ENCODE measurements around the gene ARHGAP20. TPM values are rescaled to one million over a fixed set of nuclear protein-coding genes. Genes with fewer than 3 reads are reported as not detected.

Gene ARHGAP20
- total RNA-seq, 1 experiment from 2014 or later = not detected

- Histone ChIP-seq H3K27ac (ENCODE audit: low read length) (no peak overlapping the region), H3K36me3 (ENCODE audit: low read depth, low read length) (no peaks in the 10 kb centered on the region), H3K9me2 (replicated peaks; ENCODE audit: low read length) (no peaks in the 10 kb centered on the region), H3K27me3 (ENCODE audit: low read length) (peaks cover 69% of the 10 kb centered on the region), H3K9ac (ENCODE audit: low read length) (no peak overlapping the region), H3K4me1 (ENCODE audit: insufficient read depth, low read length) (no peaks in the 10 kb centered on the region), H3K9me3 (ENCODE audit: low read length) (no peaks in the 10 kb centered on the region), H4K20me1 (ENCODE audit: low read length) (0 out of 2 replicates have a peak, but pooled peaks cover 3% of the 10 kb centered on the region), H3K79me2 (ENCODE audit: low read length) (no peaks in the 10 kb centered on the region), H3K4me3 (ENCODE audit: low read length) (no peak overlapping the region), H2AFZ (ENCODE audit: low read length) (no peak overlapping the region), H3K4me2 (ENCODE audit: low read length) (no peak overlapping the region), H3F3A (ENCODE audit: low read length, unreplicated experiment) (no peaks in the 10 kb centered on the region)
- CTCF ChIA-PET = no interaction called here
- TF ChIP-seq, protein P1, sequence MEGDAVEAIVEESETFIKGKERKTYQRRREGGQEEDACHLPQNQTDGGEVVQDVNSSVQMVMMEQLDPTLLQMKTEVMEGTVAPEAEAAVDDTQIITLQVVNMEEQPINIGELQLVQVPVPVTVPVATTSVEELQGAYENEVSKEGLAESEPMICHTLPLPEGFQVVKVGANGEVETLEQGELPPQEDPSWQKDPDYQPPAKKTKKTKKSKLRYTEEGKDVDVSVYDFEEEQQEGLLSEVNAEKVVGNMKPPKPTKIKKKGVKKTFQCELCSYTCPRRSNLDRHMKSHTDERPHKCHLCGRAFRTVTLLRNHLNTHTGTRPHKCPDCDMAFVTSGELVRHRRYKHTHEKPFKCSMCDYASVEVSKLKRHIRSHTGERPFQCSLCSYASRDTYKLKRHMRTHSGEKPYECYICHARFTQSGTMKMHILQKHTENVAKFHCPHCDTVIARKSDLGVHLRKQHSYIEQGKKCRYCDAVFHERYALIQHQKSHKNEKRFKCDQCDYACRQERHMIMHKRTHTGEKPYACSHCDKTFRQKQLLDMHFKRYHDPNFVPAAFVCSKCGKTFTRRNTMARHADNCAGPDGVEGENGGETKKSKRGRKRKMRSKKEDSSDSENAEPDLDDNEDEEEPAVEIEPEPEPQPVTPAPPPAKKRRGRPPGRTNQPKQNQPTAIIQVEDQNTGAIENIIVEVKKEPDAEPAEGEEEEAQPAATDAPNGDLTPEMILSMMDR (conservative IDR thresholded peaks at IDR 0.05; ENCODE audit: low read depth, low read length) = no peak
- TF ChIP-seq EZH2 (IDR thresholded peaks at IDR 0.05; ENCODE audit: low read length, unreplicated experiment) (no peak), EZH2phosphoT487 (IDR thresholded peaks at IDR 0.05; ENCODE audit: borderline replicate concordance, low read length) (no peak)
- DNase-seq = no peak
- BruUV-seq (replicated peaks) = no TSS peak
- intact Hi-C loops (cut with micrococcal nuclease) = no loop called here
- no peak for ATAC-seq
- POLR2A ChIA-PET (ENCODE audit: unreplicated experiment) = no interaction called here
These were observed 128.1 kb downstream of the ARHGAP20 start for GRCh38 chr11:110584150-110584549.

DNA sequence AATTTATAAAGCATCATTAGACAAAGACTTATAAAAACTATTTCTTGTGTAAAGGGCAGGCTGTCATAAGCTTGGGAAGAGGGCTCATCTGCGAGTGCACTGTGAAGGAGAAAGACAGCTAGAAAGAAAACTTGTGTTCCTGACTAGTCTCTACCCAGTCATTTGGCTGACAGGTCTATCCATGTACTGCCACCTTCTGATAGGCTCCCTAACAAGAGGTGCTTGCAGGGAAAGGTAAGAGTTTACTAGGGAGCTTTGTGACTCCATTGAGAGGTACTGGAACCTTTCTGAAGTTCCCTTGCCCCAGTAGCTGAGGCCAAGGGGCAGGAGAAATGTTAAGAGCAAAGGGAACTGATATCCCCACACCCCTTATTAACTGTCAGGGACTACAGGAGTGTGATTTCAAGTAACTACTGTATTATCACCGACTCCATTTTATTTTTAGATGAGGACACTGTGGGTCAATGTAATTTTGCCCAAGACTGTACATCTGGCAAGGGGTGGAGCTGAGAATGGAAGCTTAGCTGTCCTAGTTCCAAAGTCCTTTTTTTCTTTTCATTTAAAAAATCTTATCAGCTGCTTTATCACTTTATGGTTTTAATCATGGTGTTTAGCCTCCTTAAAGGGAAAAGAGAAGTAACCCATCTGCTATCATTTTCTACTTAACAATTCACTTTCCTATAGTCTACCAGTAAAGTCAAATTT lies 129.4 kb downstream of the ARHGAP20 start:
- H3K9me2 ChIP-seq (replicated peaks; ENCODE audit: low read length) = no peaks in the 10 kb centered on the region
- DNase-seq = no peak
- no peak overlapping the region for H3K9ac ChIP-seq (ENCODE audit: low read length)
- peaks cover 74% of the 10 kb centered on the region for H3K27me3 ChIP-seq (ENCODE audit: low read length)
- no peaks in the 10 kb centered on the region for H3F3A ChIP-seq (ENCODE audit: low read length, unreplicated experiment)
- H3K36me3 ChIP-seq (ENCODE audit: low read depth, low read length) = no peaks in the 10 kb centered on the region
- H4K20me1 ChIP-seq (ENCODE audit: low read length) = 0 out of 2 replicates have a peak, but pooled peaks cover 3% of the 10 kb centered on the region
- H2AFZ ChIP-seq (ENCODE audit: low read length) = no peak overlapping the region
- ChIA-PET CTCF (no interaction called here), POLR2A (ENCODE audit: unreplicated experiment) (no interaction called here)
- no TSS peak for BruUV-seq (replicated peaks)
- no peaks in the 10 kb centered on the region for H3K9me3 ChIP-seq (ENCODE audit: low read length)
- ATAC-seq = no peak
- no peaks in the 10 kb centered on the region for H3K79me2 ChIP-seq (ENCODE audit: low read length)
- intact Hi-C loops (cut with micrococcal nuclease) = no loop called here
- no peak overlapping the region for H3K27ac ChIP-seq (ENCODE audit: low read length)
- TF ChIP-seq, protein P1 (conservative IDR thresholded peaks at IDR 0.05; ENCODE audit: low read depth, low read length) = no peak
- TF ChIP-seq EZH2 (IDR thresholded peaks at IDR 0.05; ENCODE audit: low read length, unreplicated experiment) = no peak
- no peak for TF ChIP-seq EZH2phosphoT487 (IDR thresholded peaks at IDR 0.05; ENCODE audit: borderline replicate concordance, low read length)
- no peak overlapping the region for H3K4me3 ChIP-seq (ENCODE audit: low read length)
- H3K4me2 ChIP-seq (ENCODE audit: low read length) = no peak overlapping the region
- no peaks in the 10 kb centered on the region for H3K4me1 ChIP-seq (ENCODE audit: insufficient read depth, low read length)

- H4K20me1 ChIP-seq (ENCODE audit: low read length) = 0 out of 2 replicates have a peak, but pooled peaks cover 3% of the 10 kb centered on the region
- intact Hi-C loops (cut with micrococcal nuclease) = no loop called here
- CTCF ChIA-PET = no interaction called here
These were observed 131.7 kb downstream of the ARHGAP20 start for GRCh38 chr11:110580571-110580970.

More at GRCh38 chr11:110580571-110580970, 131.7 kb downstream of the ARHGAP20 start:
- no peak overlapping the region for H2AFZ ChIP-seq (ENCODE audit: low read length)
- H3K4me3 ChIP-seq (ENCODE audit: low read length) = no peak overlapping the region
- no peak overlapping the region for H3K4me2 ChIP-seq (ENCODE audit: low read length)
- H3K36me3 ChIP-seq (ENCODE audit: low read depth, low read length) = no peaks in the 10 kb centered on the region
- DNase-seq (no peak), ATAC-seq (no peak)
- no peak for TF ChIP-seq EZH2phosphoT487 (IDR thresholded peaks at IDR 0.05; ENCODE audit: borderline replicate concordance, low read length)
- no peak for TF ChIP-seq EZH2 (IDR thresholded peaks at IDR 0.05; ENCODE audit: low read length, unreplicated experiment)
- TF ChIP-seq, protein P1 (conservative IDR thresholded peaks at IDR 0.05; ENCODE audit: low read depth, low read length) = no peak
- H3K9me2 ChIP-seq (replicated peaks; ENCODE audit: low read length) = no peaks in the 10 kb centered on the region
- H3K27ac ChIP-seq (ENCODE audit: low read length) = no peak overlapping the region
- H3K27me3 ChIP-seq (ENCODE audit: low read length) = peaks cover 85% of the 10 kb centered on the region
- no TSS peak for BruUV-seq (replicated peaks)
- no peaks in the 10 kb centered on the region for H3K4me1 ChIP-seq (ENCODE audit: insufficient read depth, low read length)
- no peaks in the 10 kb centered on the region for H3K9me3 ChIP-seq (ENCODE audit: low read length)
- H3K9ac ChIP-seq (ENCODE audit: low read length) = no peak overlapping the region
- H3K79me2 ChIP-seq (ENCODE audit: low read length) = no peaks in the 10 kb centered on the region
- POLR2A ChIA-PET (ENCODE audit: unreplicated experiment) = no interaction called here
- H3F3A ChIP-seq (ENCODE audit: low read length, unreplicated experiment) = no peaks in the 10 kb centered on the region

Measured in PC-3 (cell line).